ENCODE measurements around the gene UCK2. TPM values are rescaled to one million over a fixed set of nuclear protein-coding genes. Genes with fewer than 3 reads are reported as not detected.

The UCK2 gene
- total RNA-seq, 2 experiments from 2014 or later: 66.5 to 72.2 TPM

DNA sequence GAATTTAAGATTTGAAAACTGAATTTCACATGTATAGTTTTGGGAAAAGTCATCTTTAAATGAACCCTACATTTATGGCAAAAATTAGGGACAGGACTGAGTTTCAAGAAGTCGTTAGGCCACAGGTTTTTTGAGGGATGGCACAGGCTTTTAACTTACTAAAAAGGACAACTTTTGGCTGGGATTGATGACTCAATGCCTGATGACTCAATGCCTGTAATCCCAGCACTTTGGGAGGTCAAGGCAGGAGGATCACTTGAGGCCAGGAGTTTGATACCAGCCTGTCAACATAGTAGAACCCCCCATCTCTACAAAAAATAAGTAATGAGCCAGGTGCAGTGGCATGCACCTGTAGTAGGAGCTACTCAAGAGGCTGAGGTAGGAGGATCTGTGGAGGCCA, 15.9 kb downstream of the UCK2 start:
- DNase-seq: no peak
- peaks cover 12% of the 10 kb centered on the region for H3K36me3 Mint-ChIP-seq (ENCODE audit: low read depth)
- no peak overlapping the region for H3K27ac Mint-ChIP-seq
- ChIA-PET CTCF (interaction anchor here (1.1 to 1.6 kb wide), 2 partner anchors 14 to 97 kb away, joined by 3 to 7 read pairs; no protein-coding TSS in a partner anchor), POLR2A (interaction anchor here (1.2 kb wide), 1 partner anchor 14 kb away, joined by 3 read pairs; no protein-coding TSS in a partner anchor)
- ATAC-seq: no peak
- peaks cover 31% of the 10 kb centered on the region for H3K4me1 Mint-ChIP-seq (ENCODE audit: low read depth)
- no peak overlapping the region for H3K4me3 Mint-ChIP-seq
- TF ChIP-seq, protein P1, sequence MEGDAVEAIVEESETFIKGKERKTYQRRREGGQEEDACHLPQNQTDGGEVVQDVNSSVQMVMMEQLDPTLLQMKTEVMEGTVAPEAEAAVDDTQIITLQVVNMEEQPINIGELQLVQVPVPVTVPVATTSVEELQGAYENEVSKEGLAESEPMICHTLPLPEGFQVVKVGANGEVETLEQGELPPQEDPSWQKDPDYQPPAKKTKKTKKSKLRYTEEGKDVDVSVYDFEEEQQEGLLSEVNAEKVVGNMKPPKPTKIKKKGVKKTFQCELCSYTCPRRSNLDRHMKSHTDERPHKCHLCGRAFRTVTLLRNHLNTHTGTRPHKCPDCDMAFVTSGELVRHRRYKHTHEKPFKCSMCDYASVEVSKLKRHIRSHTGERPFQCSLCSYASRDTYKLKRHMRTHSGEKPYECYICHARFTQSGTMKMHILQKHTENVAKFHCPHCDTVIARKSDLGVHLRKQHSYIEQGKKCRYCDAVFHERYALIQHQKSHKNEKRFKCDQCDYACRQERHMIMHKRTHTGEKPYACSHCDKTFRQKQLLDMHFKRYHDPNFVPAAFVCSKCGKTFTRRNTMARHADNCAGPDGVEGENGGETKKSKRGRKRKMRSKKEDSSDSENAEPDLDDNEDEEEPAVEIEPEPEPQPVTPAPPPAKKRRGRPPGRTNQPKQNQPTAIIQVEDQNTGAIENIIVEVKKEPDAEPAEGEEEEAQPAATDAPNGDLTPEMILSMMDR (IDR thresholded peaks at IDR 0.05): no peak
- intact Hi-C loops (cut with micrococcal nuclease): no loop called here
- H3K27me3 Mint-ChIP-seq: no peaks in the 10 kb centered on the region
- H3K9me3 Mint-ChIP-seq: no peaks in the 10 kb centered on the region

DNA sequence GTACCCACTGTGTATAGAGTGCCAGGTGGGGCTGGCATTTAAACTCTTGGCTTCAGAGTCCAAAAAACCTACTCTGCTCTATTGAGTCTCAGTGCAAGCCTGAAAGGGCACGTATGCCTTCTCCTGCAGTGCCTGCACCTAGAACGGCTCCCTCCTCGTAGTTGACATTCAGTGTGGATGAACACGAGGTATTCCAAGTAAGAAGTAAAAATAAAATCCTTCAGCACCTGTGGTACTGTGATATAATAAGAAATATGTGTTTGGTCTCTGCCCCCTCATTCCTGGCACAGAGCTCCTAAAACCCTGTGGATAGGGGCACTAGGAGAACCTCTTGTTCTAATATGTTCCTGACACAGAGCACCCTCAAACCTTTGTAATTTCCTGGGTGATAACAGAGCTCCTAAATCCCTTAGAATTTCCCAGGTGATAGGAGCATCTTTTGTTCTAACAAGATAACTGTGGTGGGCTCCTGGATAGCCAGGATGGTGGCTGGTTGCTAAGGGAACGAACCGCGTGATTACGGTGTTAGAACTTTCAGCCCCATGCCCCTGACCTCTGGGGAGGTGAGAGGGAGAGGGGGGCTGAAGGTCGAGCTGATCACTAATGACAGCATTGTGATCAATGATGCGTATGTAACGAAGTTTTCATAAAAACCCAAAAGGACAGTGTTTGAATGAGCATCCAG, 16.8 kb downstream of the UCK2 start:
- ChIA-PET CTCF (interaction anchor here (1.2 kb wide), 1 partner anchor 451 kb away, joined by 3 read pairs; no protein-coding TSS in a partner anchor), POLR2A (interaction anchor here (0.8 to 1.2 kb wide), 2 partner anchors 15 to 16 kb away, joined by 3 read pairs; no protein-coding TSS in a partner anchor)
- Mint-ChIP-seq H3K4me1 (ENCODE audit: low read depth) (peaks cover 32% of the 10 kb centered on the region), H3K36me3 (ENCODE audit: low read depth) (peaks cover 17% of the 10 kb centered on the region), H3K9me3 (no peaks in the 10 kb centered on the region), H3K4me3 (no peak overlapping the region), H3K27me3 (no peaks in the 10 kb centered on the region), H3K27ac (no peak overlapping the region)
- ATAC-seq (no peak), DNase-seq (no peak)
- TF ChIP-seq, protein P1 (IDR thresholded peaks at IDR 0.05): no peak
- intact Hi-C loops (cut with micrococcal nuclease): no loop called here

DNA sequence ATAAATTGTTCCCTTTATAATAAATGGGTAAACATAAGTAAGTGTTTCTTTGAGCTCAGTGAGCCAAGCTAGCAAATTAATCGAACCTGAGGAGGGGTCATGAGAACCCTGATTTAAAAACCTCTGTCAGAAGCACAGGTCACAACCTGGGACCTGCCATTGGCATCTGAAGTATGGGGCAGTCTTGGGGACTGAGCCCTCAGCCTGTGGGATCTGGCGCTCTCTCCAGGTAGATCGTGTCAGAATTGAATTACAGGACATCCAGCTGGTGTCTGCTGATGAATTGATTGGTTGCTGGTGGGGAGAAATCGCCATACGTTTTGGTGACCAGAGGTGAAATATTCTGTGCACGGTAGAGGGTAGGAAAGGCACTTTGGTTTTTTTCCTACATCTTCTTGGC, 17.5 kb downstream of the UCK2 start:
- ChIA-PET CTCF (interaction anchor here (0.9 to 1.2 kb wide), 2 partner anchors 244 to 452 kb away, joined by 3 read pairs; no protein-coding TSS in a partner anchor), POLR2A (interaction anchor here (1.1 kb wide), 1 partner anchor 56 kb away, joined by 4 read pairs; no protein-coding TSS in a partner anchor)
- no peaks in the 10 kb centered on the region for H3K9me3 Mint-ChIP-seq
- H3K4me1 Mint-ChIP-seq (ENCODE audit: low read depth): peaks cover 39% of the 10 kb centered on the region
- H3K4me3 Mint-ChIP-seq: no peak overlapping the region
- TF ChIP-seq, protein P1 (IDR thresholded peaks at IDR 0.05): no peak
- no peak overlapping the region for H3K27ac Mint-ChIP-seq
- H3K27me3 Mint-ChIP-seq: no peaks in the 10 kb centered on the region
- no peak for ATAC-seq
- intact Hi-C loops (cut with micrococcal nuclease): no loop called here
- no peak for DNase-seq
- peaks cover 18% of the 10 kb centered on the region for H3K36me3 Mint-ChIP-seq (ENCODE audit: low read depth)

DNA sequence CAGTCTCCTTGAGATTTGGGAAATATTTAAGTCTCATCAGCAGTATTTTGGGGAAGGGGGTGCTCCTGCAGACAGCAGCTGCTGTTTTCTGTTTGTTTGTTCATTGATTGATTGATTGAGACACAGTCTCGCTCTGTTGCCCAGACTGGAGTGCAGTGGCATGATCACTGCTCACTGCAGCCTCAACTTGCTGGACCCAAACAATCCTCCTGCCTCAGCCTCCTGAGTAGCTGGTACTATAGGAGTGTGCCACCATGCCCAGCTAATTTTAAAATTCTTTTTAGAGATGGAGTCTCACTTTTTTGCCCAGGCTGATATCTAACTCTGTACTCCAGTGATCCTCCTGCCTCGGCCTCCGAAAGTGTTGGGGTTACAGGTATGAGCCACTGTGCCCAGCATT, 18.2 kb downstream of the UCK2 start:
- H3K27ac Mint-ChIP-seq: no peak overlapping the region
- H3K36me3 Mint-ChIP-seq (ENCODE audit: low read depth): peaks cover 16% of the 10 kb centered on the region
- POLR2A ChIA-PET: interaction anchor here (1.1 kb wide), 1 partner anchor 56 kb away, joined by 4 read pairs; no protein-coding TSS in a partner anchor
- TF ChIP-seq, protein P1 (IDR thresholded peaks at IDR 0.05): no peak
- no peaks in the 10 kb centered on the region for H3K9me3 Mint-ChIP-seq
- peaks cover 39% of the 10 kb centered on the region for H3K4me1 Mint-ChIP-seq (ENCODE audit: low read depth)
- H3K27me3 Mint-ChIP-seq: no peaks in the 10 kb centered on the region
- CTCF ChIA-PET: interaction anchor here (0.9 kb wide), 1 partner anchor 245 kb away, joined by 3 read pairs; no protein-coding TSS in a partner anchor
- no peak for ATAC-seq
- intact Hi-C loops (cut with micrococcal nuclease): no loop called here
- no peak overlapping the region for H3K4me3 Mint-ChIP-seq
- DNase-seq: no peak
